Endothelial cell of umbilical vein (primary cell): Measurements from ENCODE around the gene CAMTA1.

Experiments
- EZH2 ChIP-seq: IDR thresholded peaks from 2 replicates; pipeline ENCODE4 v1.6.1; 2012; ENCODE audit warnings: borderline replicate concordance, low read depth, mild to moderate bottlenecking, moderate library complexity, low read length, inconsistent platforms; ENCODE audit not compliant: severe bottlenecking
- JUN ChIP-seq: IDR thresholded peaks from 2 replicates; pipeline ENCODE4 v1.6.1; 2011; ENCODE audit warnings: borderline replicate concordance, low read depth; ENCODE audit not compliant: insufficient read length, insufficient read depth
- MYC ChIP-seq: IDR thresholded peaks from one replicate; pipeline ENCODE4 v1.6.1; 2011; ENCODE audit warnings: mild to moderate bottlenecking, low read depth, low read length
- POLR2A ChIP-seq: IDR thresholded peaks from 2 replicates; pipeline ENCODE4 v1.6.1; 2012; ENCODE audit warnings: low read depth, mild to moderate bottlenecking, control low read depth, low read length
- POLR2AphosphoS5 ChIP-seq: IDR thresholded peaks from 2 replicates; pipeline ENCODE4 v1.6.1; 2012; ENCODE audit warnings: low read depth, mild to moderate bottlenecking, control low read depth, low read length, moderate library complexity; ENCODE audit not compliant: insufficient read depth
- TF ChIP-seq, protein P1 (sequence below), 2 donors: IDR thresholded peaks; 1 replicate in 1 of 2; 2 replicates in 1 of 2; pipeline ENCODE4 v1.5.1; 2011; ENCODE audit warnings: low read length in 2 of 2, mild to moderate bottlenecking in 2 of 2, moderate library complexity in 2 of 2, control low read depth in 1 of 2, inconsistent platforms in 1 of 2, low read depth in 1 of 2; ENCODE audit not compliant: insufficient read depth in 1 of 2; ENCODE audit errors: extremely low read depth in 1 of 2
- TF ChIP-seq, protein P2 (sequence below): IDR thresholded peaks from 2 replicates; pipeline ENCODE4 v1.6.1; 2011; ENCODE audit not compliant: insufficient read depth, insufficient read length

DNA sequence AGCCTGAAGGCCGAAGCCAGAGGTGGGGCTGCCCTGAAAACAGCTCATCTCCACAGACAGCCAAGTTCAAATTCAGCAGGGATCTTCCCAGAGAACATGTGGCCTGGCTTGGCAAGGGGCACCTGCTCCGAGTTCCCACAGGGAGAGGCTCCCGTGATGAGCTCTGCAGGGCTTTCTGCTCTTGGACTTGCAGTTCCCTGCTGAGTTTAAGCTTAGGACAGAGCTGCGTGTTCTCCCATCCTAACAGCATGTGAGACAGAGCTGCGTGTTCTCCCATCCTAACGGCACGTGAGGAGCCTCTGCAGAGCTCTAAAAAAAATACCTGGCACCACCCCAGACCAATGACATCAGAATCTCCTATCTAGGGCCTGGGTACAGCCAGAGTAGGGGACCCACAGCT lies 872.8 kb downstream of the CAMTA1 start:
- no peak for TF ChIP-seq EZH2
- TF ChIP-seq, protein P1, sequence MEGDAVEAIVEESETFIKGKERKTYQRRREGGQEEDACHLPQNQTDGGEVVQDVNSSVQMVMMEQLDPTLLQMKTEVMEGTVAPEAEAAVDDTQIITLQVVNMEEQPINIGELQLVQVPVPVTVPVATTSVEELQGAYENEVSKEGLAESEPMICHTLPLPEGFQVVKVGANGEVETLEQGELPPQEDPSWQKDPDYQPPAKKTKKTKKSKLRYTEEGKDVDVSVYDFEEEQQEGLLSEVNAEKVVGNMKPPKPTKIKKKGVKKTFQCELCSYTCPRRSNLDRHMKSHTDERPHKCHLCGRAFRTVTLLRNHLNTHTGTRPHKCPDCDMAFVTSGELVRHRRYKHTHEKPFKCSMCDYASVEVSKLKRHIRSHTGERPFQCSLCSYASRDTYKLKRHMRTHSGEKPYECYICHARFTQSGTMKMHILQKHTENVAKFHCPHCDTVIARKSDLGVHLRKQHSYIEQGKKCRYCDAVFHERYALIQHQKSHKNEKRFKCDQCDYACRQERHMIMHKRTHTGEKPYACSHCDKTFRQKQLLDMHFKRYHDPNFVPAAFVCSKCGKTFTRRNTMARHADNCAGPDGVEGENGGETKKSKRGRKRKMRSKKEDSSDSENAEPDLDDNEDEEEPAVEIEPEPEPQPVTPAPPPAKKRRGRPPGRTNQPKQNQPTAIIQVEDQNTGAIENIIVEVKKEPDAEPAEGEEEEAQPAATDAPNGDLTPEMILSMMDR (IDR thresholded peaks at IDR 0.05; ENCODE audit: extremely low read depth in 1 of 2, insufficient read depth in 1 of 2, low read depth in 1 of 2, low read length in 2 of 2), result no peak
- TF ChIP-seq POLR2A, result no peak
- no peak for TF ChIP-seq POLR2AphosphoS5
- TF ChIP-seq, protein P2, sequence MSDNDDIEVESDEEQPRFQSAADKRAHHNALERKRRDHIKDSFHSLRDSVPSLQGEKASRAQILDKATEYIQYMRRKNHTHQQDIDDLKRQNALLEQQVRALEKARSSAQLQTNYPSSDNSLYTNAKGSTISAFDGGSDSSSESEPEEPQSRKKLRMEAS, result no peak
- TF ChIP-seq JUN, result no peak
- TF ChIP-seq MYC, result no peak
